ENCODE data around the gene TULP4. TPM values are rescaled to one million over a fixed set of nuclear protein-coding genes. Genes with fewer than 3 reads are reported as not detected.
"Not testable (repeated sequence)": the region's sequence is repeated elsewhere in the genome, so short reads cannot be mapped to it uniquely, and the experiment has no call there.

The TULP4 gene
- total RNA-seq, 1 donor from 2014 or later, result 21.9 TPM

DNA sequence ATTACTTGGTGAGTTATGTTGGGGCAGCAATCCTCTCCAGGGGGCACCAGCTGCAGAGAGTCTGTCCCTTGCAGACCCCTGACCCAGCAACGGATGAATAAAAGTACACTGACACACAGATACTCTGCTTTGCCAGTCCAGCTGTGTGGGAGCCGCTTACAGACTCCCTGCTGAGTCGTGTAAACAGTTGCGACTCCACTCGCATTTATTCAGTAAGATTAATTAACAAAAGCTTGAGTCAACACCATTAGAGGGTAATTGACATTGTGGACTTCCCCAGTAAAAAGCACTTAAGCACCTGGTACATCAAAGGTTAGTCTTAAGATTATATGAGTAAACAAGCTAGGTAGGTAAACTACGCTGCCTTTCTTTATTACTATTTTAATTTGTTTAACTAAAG, 155.7 kb downstream of the TULP4 start:
- Mint-ChIP-seq H3K36me3 (ENCODE audit: low read depth) (peaks cover 11% of the 10 kb centered on the region), H3K4me3 (no peak overlapping the region), H3K27ac (no peak overlapping the region), H3K9me3 (no peaks in the 10 kb centered on the region), H3K4me1 (ENCODE audit: low read depth) (no peaks in the 10 kb centered on the region), H3K27me3 (ENCODE audit: insufficient read depth) (no peaks in the 10 kb centered on the region)
- intact Hi-C loops (cut with micrococcal nuclease), result no loop called here
- no peak for DNase-seq (ENCODE audit: low spot score)

DNA sequence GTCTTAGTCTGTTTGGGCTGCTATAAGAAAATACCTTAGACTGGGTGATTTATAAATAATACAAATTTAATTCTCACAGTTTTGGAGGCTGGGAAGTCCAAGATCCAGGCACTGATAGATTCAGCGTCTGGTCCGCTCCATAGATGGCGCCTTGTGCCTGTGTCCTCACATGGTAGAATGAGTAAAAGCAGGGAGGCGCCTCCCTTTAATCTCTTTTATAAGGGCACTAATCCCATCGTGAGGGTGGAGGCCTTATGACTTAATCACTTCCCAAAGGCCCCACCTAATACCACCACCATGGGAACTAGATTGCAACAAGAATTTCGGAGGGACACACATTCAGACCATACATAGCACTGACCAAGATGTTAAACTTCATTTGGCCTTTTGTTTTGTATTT, 156.4 kb downstream of the TULP4 start:
- Mint-ChIP-seq H3K36me3 (ENCODE audit: low read depth) (peaks cover 7% of the 10 kb centered on the region), H3K27me3 (ENCODE audit: insufficient read depth) (no peaks in the 10 kb centered on the region), H3K4me3 (no peak overlapping the region), H3K9me3 (no peaks in the 10 kb centered on the region), H3K27ac (no peak overlapping the region), H3K4me1 (ENCODE audit: low read depth) (no peaks in the 10 kb centered on the region)
- DNase-seq (ENCODE audit: low spot score), result no peak
- intact Hi-C loops (cut with micrococcal nuclease), result no loop called here

DNA sequence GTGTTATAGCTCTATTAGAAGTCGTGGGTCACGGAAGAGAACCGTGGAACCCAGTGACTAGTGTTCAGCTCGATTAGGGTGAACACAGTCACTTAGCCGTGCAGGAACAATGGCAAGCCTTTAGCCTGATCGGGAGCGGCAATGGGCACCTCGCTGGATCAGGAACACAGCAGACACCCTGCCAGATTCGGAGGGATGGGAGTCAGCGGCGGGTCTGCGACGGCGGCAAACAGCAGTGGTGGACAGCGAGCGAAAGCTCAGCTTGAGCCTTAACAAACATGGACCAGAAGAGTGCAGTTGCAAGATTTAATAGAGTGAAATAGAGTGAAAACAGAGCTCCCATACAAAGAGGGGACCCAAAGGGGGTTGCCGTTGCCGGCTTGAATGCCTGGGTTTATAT, 157.8 kb downstream of the TULP4 start:
- H3K27me3 Mint-ChIP-seq (ENCODE audit: insufficient read depth); DNase-seq (ENCODE audit: low spot score); H3K27ac Mint-ChIP-seq; intact Hi-C loops (cut with micrococcal nuclease); H3K4me3 Mint-ChIP-seq; H3K4me1 Mint-ChIP-seq (ENCODE audit: low read depth); H3K36me3 Mint-ChIP-seq (ENCODE audit: low read depth); H3K9me3 Mint-ChIP-seq: not testable (repeated sequence)

DNA sequence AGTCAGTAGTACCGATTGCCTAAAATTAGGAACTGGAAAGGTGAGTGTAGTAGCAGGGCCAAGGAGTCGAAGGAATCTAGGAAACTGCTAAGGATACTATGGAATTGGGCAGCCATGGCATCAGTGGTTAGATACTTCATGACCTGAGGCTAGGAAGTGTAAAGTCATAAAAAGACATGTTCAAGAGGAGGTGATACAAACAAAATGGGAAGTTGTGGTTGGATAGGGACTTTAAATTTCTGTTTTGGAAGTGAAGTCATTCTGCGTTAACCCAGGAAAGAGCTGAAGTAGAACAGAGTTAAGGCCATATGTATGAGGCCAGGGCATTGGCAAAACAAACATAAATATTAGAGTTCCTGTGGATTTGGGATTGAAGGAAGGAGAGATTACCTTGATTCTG, 159.1 kb downstream of the TULP4 start:
- intact Hi-C loops (cut with micrococcal nuclease), result no loop called here

GRCh38 chr6:158472447-158472846, 160.2 kb downstream of the TULP4 start:
- no peaks in the 10 kb centered on the region for H3K27me3 Mint-ChIP-seq (ENCODE audit: insufficient read depth)
- H3K4me3 Mint-ChIP-seq, result no peak overlapping the region
- H3K4me1 Mint-ChIP-seq (ENCODE audit: low read depth), result no peaks in the 10 kb centered on the region
- H3K9me3 Mint-ChIP-seq, result no peaks in the 10 kb centered on the region
- no peak for DNase-seq (ENCODE audit: low spot score)
- no peaks in the 10 kb centered on the region for H3K36me3 Mint-ChIP-seq (ENCODE audit: low read depth)
- H3K27ac Mint-ChIP-seq, result no peak overlapping the region
- intact Hi-C loops (cut with micrococcal nuclease), result no loop called here

More for the DNA sequence above, 159.1 kb downstream of the TULP4 start:
- Mint-ChIP-seq H3K4me1 (ENCODE audit: low read depth) (no peaks in the 10 kb centered on the region), H3K4me3 (no peak overlapping the region), H3K9me3 (no peaks in the 10 kb centered on the region), H3K27ac (no peak overlapping the region), H3K36me3 (ENCODE audit: low read depth) (no peaks in the 10 kb centered on the region), H3K27me3 (ENCODE audit: insufficient read depth) (no peaks in the 10 kb centered on the region)
- no peak for DNase-seq (ENCODE audit: low spot score)

DNA sequence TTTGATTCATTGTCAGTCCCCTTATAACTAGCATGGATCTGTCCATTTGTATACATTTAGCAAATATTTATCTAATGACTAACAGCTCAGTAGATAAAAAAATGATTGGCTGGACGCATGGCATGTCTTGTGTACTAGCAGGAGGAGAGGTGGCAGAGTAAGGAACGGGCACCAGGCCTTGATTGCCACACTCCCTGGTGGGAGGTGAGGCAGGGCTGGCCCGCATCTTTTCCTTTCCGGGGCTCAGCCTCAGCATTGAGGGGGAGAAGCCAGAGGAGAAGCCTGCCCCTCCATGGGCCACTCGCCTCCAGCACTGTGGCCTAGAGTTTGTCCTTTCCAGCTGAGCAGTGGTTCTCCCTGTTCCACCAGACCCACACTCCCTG, 162.7 kb downstream of the TULP4 start:
- no peak overlapping the region for H3K27ac Mint-ChIP-seq
- H3K27me3 Mint-ChIP-seq (ENCODE audit: insufficient read depth), result no peaks in the 10 kb centered on the region
- H3K4me3 Mint-ChIP-seq, result no peak overlapping the region
- H3K4me1 Mint-ChIP-seq (ENCODE audit: low read depth), result no peaks in the 10 kb centered on the region
- no peak for DNase-seq (ENCODE audit: low spot score)
- H3K9me3 Mint-ChIP-seq, result no peaks in the 10 kb centered on the region
- intact Hi-C loops (cut with micrococcal nuclease), result no loop called here
- H3K36me3 Mint-ChIP-seq (ENCODE audit: low read depth), result peaks cover 3% of the 10 kb centered on the region

GRCh38 chr6:158475344-158476302, 163.4 kb downstream of the TULP4 start:
- DNase-seq (ENCODE audit: low spot score), result no peak
- Mint-ChIP-seq H3K27ac (no peak overlapping the region), H3K4me3 (no peak overlapping the region), H3K36me3 (ENCODE audit: low read depth) (peaks cover 5% of the 10 kb centered on the region), H3K27me3 (ENCODE audit: insufficient read depth) (no peaks in the 10 kb centered on the region), H3K9me3 (no peaks in the 10 kb centered on the region), H3K4me1 (ENCODE audit: low read depth) (no peaks in the 10 kb centered on the region)
- intact Hi-C loops (cut with micrococcal nuclease), result no loop called here

DNA sequence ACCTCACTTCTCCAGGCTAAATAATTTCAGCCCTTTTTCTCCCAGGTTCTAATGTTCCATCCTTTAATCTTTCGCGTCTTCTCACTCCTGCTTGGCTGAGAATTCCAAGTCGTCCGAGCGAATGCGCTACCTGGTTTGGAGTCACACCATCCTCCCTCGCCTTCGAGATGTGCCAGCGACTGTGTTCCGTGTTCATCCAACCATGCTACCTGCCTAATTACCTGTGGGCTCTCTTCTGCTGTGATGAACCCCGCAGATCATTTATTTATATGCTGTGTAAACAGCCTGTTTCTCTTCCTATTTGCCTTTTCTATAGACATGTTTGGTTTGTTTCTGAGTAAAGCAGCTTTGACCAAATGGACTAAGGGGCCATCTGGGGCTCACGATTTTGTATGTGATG, 164.1 kb downstream of the TULP4 start:
- H3K4me3 Mint-ChIP-seq, result no peak overlapping the region
- peaks cover 5% of the 10 kb centered on the region for H3K36me3 Mint-ChIP-seq (ENCODE audit: low read depth)
- no peak overlapping the region for H3K27ac Mint-ChIP-seq
- H3K4me1 Mint-ChIP-seq (ENCODE audit: low read depth), result no peaks in the 10 kb centered on the region
- no peaks in the 10 kb centered on the region for H3K27me3 Mint-ChIP-seq (ENCODE audit: insufficient read depth)
- no peak for DNase-seq (ENCODE audit: low spot score)
- H3K9me3 Mint-ChIP-seq, result no peaks in the 10 kb centered on the region
- intact Hi-C loops (cut with micrococcal nuclease), result no loop called here

DNA sequence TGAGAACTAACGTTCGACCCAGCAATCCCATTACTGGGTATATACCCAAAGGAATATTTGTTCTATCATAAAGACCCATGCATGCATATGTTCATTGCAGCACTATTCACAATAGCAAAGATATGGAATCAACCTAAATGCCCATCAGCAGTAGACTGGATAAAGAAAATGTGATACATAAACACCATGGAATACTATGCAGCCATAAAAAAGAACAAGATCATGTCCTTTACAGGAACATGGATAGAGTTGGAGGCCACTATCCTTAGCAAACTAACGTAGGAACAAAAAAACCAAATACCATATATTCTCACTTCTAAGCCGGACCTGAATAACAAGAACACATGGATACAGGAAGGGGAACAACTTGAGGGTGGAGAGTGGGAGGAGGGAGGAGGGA, 165.5 kb downstream of the TULP4 start:
- H3K36me3 Mint-ChIP-seq (ENCODE audit: low read depth); H3K4me1 Mint-ChIP-seq (ENCODE audit: low read depth); H3K9me3 Mint-ChIP-seq; intact Hi-C loops (cut with micrococcal nuclease); H3K4me3 Mint-ChIP-seq; H3K27me3 Mint-ChIP-seq (ENCODE audit: insufficient read depth); H3K27ac Mint-ChIP-seq; DNase-seq (ENCODE audit: low spot score): not testable (repeated sequence)

DNA sequence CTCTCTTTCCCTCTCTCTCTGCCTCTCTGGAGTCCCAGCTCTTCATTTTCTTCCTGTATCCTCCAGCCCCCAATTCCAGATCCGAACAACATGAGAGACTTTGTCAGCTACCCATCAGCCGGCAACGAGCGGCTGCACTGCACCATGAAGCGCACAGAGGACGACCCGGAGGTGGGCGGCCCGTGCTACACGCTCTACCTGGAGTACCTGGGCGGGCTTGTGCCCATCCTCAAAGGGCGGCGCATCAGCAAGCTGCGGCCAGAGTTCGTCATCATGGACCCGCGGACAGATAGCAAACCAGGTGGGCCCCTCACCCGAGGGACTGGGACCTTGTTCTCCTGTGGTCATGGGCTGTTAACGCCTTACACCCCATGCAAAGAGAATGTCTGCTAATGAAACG, 168.7 kb downstream of the TULP4 start:
- Mint-ChIP-seq H3K4me1 (ENCODE audit: low read depth) (no peaks in the 10 kb centered on the region), H3K27me3 (ENCODE audit: insufficient read depth) (no peaks in the 10 kb centered on the region), H3K36me3 (ENCODE audit: low read depth) (peaks cover 7% of the 10 kb centered on the region), H3K27ac (no peak overlapping the region), H3K9me3 (no peaks in the 10 kb centered on the region), H3K4me3 (no peak overlapping the region)
- intact Hi-C loops (cut with micrococcal nuclease), result no loop called here
- DNase-seq (ENCODE audit: low spot score), result no peak

- Mint-ChIP-seq H3K4me3 (no peak overlapping the region), H3K9me3 (no peaks in the 10 kb centered on the region), H3K4me1 (ENCODE audit: low read depth) (no peaks in the 10 kb centered on the region), H3K36me3 (ENCODE audit: low read depth) (peaks cover 7% of the 10 kb centered on the region), H3K27me3 (ENCODE audit: insufficient read depth) (no peaks in the 10 kb centered on the region), H3K27ac (no peak overlapping the region)
- no peak for DNase-seq (ENCODE audit: low spot score)
- intact Hi-C loops (cut with micrococcal nuclease), result no loop called here
These were observed 169.6 kb downstream of the TULP4 start for GRCh38 chr6:158481690-158482473.

GRCh38 chr6:158485431-158485830, 173.2 kb downstream of the TULP4 start:
- DNase-seq (ENCODE audit: low spot score), result no peak
- Mint-ChIP-seq H3K36me3 (ENCODE audit: low read depth) (peaks cover 4% of the 10 kb centered on the region), H3K9me3 (no peaks in the 10 kb centered on the region), H3K4me1 (ENCODE audit: low read depth) (peaks cover 6% of the 10 kb centered on the region), H3K4me3 (no peak overlapping the region), H3K27me3 (ENCODE audit: insufficient read depth) (no peaks in the 10 kb centered on the region), H3K27ac (no peak overlapping the region)
- intact Hi-C loops (cut with micrococcal nuclease), result no loop called here

GRCh38 chr6:158487495-158487894, 175.2 kb downstream of the TULP4 start:
- intact Hi-C loops (cut with micrococcal nuclease), result no loop called here
- no peaks in the 10 kb centered on the region for H3K9me3 Mint-ChIP-seq
- no peak overlapping the region for H3K27ac Mint-ChIP-seq
- no peaks in the 10 kb centered on the region for H3K36me3 Mint-ChIP-seq (ENCODE audit: low read depth)
- no peaks in the 10 kb centered on the region for H3K27me3 Mint-ChIP-seq (ENCODE audit: insufficient read depth)
- peaks cover 6% of the 10 kb centered on the region for H3K4me1 Mint-ChIP-seq (ENCODE audit: low read depth)
- DNase-seq (ENCODE audit: low spot score), result no peak
- no peak overlapping the region for H3K4me3 Mint-ChIP-seq

Measured in activated T-helper 1 cell treated with anti-CD3 and anti-CD28 coated beads, Interleukin-12 subunit alpha, Interleukin-12 subunit beta, Interleukin-2, Interleukin-4 antibody, amounts not matched to agents 30 ng/mL and 10 ng/mL and 1 ng/mL, durations not matched to agents 14 hours and 24 hours and 36 hours (primary cell).